ENCODE data around the gene PLXNA2.

- TF ChIP-seq POLR2A (IDR thresholded peaks at IDR 0.05) (no peak), CTCF (IDR thresholded peaks at IDR 0.05) (no peak)
These were observed 201.3 kb downstream of the PLXNA2 start for GRCh38 chr1:208042868-208043267.

Data from esophagus squamous epithelium (tissue), 4 donors.